22Rv1 (cell line): Measurements from ENCODE around the gene TALDO1.

Experiments used
- CTCF ChIP-seq: fragments of 450-650 bp; IDR thresholded peaks from 2 replicates; pipeline ENCODE4 v1.5.1; 2017; ENCODE audit warnings: mild to moderate bottlenecking
- ZFX ChIP-seq: fragments of 450-650 bp; IDR thresholded peaks from 2 replicates; pipeline ENCODE4 v1.6.1; 2017; ENCODE audit warnings: antibody characterized with exemption, borderline replicate concordance

GRCh38 chr11:799641-800316 is 52.5 kb downstream of the TALDO1 start:
- TF ChIP-seq CTCF, result no peak
- TF ChIP-seq ZFX, result no peak
